Activated CD4-positive, alpha-beta memory T cell treated with anti-CD3 and anti-CD28 coated beads for 36 hours (primary cell): Measurements from ENCODE around the gene LMX1B. TPM values are rescaled to one million over a fixed set of nuclear protein-coding genes. Genes with fewer than 3 reads are reported as not detected.
"Not testable (repeated sequence)": the region's sequence is repeated elsewhere in the genome, so short reads cannot be mapped to it uniquely, and the experiment has no call there.

Experiments used
- CTCF ChIA-PET: fragments of 350-600 bp; sonication (Branson Sonifier 250); formaldehyde crosslinking; loops from one replicate; lab custom pipeline; 2021; ENCODE audit warnings: antibody characterized with exemption, inconsistent platforms; lab: Charles Lee
- POLR2A ChIA-PET: fragments of 350-600 bp; sonication (Branson Sonifier 250); formaldehyde crosslinking; loops from one replicate; lab custom pipeline; 2021; ENCODE audit warnings: antibody characterized with exemption; lab: Charles Lee
- DNase-seq: peaks from one replicate; pipeline ENCODE4 v3.0.0-alpha.2; 2020
- H3K27ac Mint-ChIP-seq: one replicate; pipeline ENCODE4 v1.8.0; 2021; ENCODE audit warnings: mixed read lengths
- H3K27me3 Mint-ChIP-seq: one replicate; pipeline ENCODE4 v1.8.0; 2021; ENCODE audit warnings: mixed read lengths
- H3K36me3 Mint-ChIP-seq: one replicate; pipeline ENCODE4 v1.8.0; 2021; ENCODE audit warnings: mixed read lengths
- H3K4me1 Mint-ChIP-seq: one replicate; pipeline ENCODE4 v1.8.0; 2021; ENCODE audit warnings: low read depth, mixed read lengths
- H3K4me3 Mint-ChIP-seq: one replicate; pipeline ENCODE4 v1.8.0; 2021; ENCODE audit warnings: mild to moderate bottlenecking, mixed read lengths
- H3K9me3 Mint-ChIP-seq: one replicate; pipeline ENCODE4 v1.8.0; 2021; ENCODE audit warnings: mixed read lengths
- intact Hi-C: fragments of 100-400 bp; cut with micrococcal nuclease; formaldehyde crosslinking; loops from one replicate; pipeline ENCODE4 v1.15.1; 2023
- total RNA-seq, 2 experiments: library from RNA; stranded (reverse); gene quantifications; one replicate each; pipeline ENCODE4 v1.2.3, GENCODE V29; 2021

Gene LMX1B
- total RNA-seq, 2 experiments from 2014 or later, result not detected

GRCh38 chr9:126642010-126642744 is 28.4 kb downstream of the LMX1B start:
- intact Hi-C loops, result no loop called here
- CTCF ChIA-PET, result interaction anchor here (0.9 to 1.9 kb wide), 2 partner anchors 63 to 64 kb away, joined by 3 to 6 read pairs; no protein-coding TSS in a partner anchor
- H3K27ac Mint-ChIP-seq, result no peak overlapping the region
- peaks cover 60% of the 10 kb centered on the region for H3K27me3 Mint-ChIP-seq
- no peak overlapping the region for H3K4me3 Mint-ChIP-seq
- H3K4me1 Mint-ChIP-seq, result peaks cover 5% of the 10 kb centered on the region
- no peaks in the 10 kb centered on the region for H3K9me3 Mint-ChIP-seq
- POLR2A ChIA-PET, result no interaction called here
- DNase-seq, result no peak
- no peaks in the 10 kb centered on the region for H3K36me3 Mint-ChIP-seq

DNA sequence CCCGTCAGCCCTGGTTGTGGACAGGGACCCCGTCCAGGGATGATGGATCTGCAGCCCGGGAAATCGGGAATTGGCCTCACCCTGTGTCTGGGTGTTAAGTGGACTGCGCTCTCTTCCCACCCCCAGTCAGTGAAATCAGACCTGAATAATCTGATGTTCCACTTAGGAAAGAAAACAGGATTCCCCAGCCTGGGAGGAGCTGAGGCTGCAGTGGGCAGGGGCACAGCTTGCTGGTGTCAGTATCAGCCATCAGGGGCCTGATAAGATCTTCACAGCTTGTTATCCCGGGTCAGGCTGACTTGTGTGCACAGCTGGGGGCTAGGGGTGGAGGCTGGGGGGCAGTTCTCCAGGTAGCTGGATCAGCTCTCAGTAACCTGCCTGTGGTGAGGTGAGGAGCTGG is 29.1 kb downstream of the LMX1B start:
- no peak overlapping the region for H3K27ac Mint-ChIP-seq
- H3K27me3 Mint-ChIP-seq, result peaks cover 63% of the 10 kb centered on the region
- H3K9me3 Mint-ChIP-seq, result no peaks in the 10 kb centered on the region
- peaks cover 3% of the 10 kb centered on the region for H3K4me1 Mint-ChIP-seq
- ChIA-PET CTCF (interaction anchor here (1.9 kb wide), 1 partner anchor 64 kb away, joined by 6 read pairs; no protein-coding TSS in a partner anchor), POLR2A (no interaction called here)
- no peaks in the 10 kb centered on the region for H3K36me3 Mint-ChIP-seq
- DNase-seq, result no peak
- intact Hi-C loops, result no loop called here
- H3K4me3 Mint-ChIP-seq, result no peak overlapping the region

DNA sequence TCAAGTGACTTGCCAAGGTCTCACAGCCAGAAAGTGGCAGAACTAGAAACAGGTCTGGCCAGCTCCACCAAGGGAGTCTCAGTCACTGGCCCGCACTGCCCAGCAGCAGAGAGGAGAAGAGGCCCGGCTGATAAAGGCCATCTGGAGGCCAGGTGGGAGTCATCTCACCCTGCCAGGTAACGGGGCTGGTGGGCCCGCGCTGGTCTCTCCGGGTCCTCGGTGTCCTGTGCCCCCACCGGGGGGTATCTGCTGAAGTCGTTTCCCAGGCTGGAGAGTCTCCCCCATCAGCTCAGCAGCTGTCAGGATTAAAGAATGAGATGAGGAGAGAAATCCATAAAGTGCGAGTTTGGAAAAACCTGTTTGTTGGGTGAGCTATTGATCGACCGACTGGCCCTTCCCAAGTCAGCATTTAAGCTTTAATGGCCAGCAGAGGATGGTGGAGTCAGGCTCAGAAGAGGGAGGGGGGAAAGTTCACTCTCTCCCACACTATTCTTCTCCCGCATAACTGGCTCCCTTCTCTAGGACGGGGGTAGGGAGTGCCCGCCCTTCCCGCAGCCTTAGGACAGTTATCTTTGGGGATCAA is 30.3 kb downstream of the LMX1B start:
- CTCF ChIA-PET, result no interaction called here
- Mint-ChIP-seq H3K4me3 (no peak overlapping the region), H3K4me1 (no peaks in the 10 kb centered on the region), H3K36me3 (no peaks in the 10 kb centered on the region), H3K27me3 (peaks cover 69% of the 10 kb centered on the region), H3K9me3 (no peaks in the 10 kb centered on the region), H3K27ac (no peak overlapping the region)
- POLR2A ChIA-PET, result no interaction called here
- intact Hi-C loops, result no loop called here
- DNase-seq, result no peak

GRCh38 chr9:126646162-126646561 is 32.4 kb downstream of the LMX1B start:
- Mint-ChIP-seq H3K27ac (no peak overlapping the region), H3K27me3 (peaks cover 68% of the 10 kb centered on the region), H3K4me3 (no peak overlapping the region), H3K4me1 (no peaks in the 10 kb centered on the region), H3K36me3 (no peaks in the 10 kb centered on the region), H3K9me3 (no peaks in the 10 kb centered on the region)
- POLR2A ChIA-PET, result no interaction called here
- intact Hi-C loops, result no loop called here
- no peak for DNase-seq
- CTCF ChIA-PET, result no interaction called here

- no peaks in the 10 kb centered on the region for H3K4me1 Mint-ChIP-seq
- H3K27me3 Mint-ChIP-seq, result peaks cover 58% of the 10 kb centered on the region
- no peak overlapping the region for H3K27ac Mint-ChIP-seq
- DNase-seq, result no peak
- H3K36me3 Mint-ChIP-seq, result no peaks in the 10 kb centered on the region
- ChIA-PET POLR2A (no interaction called here), CTCF (interaction anchor here (1.0 kb wide), 1 partner anchor 42 kb away, joined by 3 read pairs; no protein-coding TSS in a partner anchor)
- intact Hi-C loops, result no loop called here
- no peaks in the 10 kb centered on the region for H3K9me3 Mint-ChIP-seq
- H3K4me3 Mint-ChIP-seq, result no peak overlapping the region
These were observed 34.1 kb downstream of the LMX1B start for GRCh38 chr9:126647585-126648411.

DNA sequence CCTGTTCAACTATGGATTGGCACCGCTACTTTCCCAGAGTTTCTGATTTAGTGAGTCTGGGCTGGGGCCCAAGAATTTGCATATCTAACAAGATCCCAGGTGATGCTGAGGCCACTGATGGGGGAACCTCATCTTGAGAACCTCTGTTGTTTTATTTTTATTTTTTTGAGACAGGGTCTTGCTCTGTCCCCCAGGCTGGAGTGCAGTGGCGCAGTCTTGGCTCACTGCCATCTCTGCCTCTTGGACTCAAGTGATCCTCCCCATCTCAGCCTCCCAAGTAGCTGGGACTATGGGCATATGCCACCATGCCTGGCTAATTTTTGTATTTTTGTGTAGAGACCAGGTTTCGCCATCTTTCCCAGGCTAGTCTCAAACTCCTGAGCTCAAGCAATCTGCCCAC is 35.7 kb downstream of the LMX1B start:
- ChIA-PET CTCF (interaction anchor here (1.1 kb wide), 1 partner anchor 41 kb away, joined by 3 read pairs; no protein-coding TSS in a partner anchor), POLR2A (no interaction called here)
- intact Hi-C loops, result no loop called here
- H3K27ac Mint-ChIP-seq, result no peak overlapping the region
- no peak for DNase-seq
- H3K9me3 Mint-ChIP-seq, result no peaks in the 10 kb centered on the region
- H3K4me3 Mint-ChIP-seq, result no peak overlapping the region
- no peaks in the 10 kb centered on the region for H3K36me3 Mint-ChIP-seq
- no peaks in the 10 kb centered on the region for H3K4me1 Mint-ChIP-seq
- peaks cover 55% of the 10 kb centered on the region for H3K27me3 Mint-ChIP-seq

DNA sequence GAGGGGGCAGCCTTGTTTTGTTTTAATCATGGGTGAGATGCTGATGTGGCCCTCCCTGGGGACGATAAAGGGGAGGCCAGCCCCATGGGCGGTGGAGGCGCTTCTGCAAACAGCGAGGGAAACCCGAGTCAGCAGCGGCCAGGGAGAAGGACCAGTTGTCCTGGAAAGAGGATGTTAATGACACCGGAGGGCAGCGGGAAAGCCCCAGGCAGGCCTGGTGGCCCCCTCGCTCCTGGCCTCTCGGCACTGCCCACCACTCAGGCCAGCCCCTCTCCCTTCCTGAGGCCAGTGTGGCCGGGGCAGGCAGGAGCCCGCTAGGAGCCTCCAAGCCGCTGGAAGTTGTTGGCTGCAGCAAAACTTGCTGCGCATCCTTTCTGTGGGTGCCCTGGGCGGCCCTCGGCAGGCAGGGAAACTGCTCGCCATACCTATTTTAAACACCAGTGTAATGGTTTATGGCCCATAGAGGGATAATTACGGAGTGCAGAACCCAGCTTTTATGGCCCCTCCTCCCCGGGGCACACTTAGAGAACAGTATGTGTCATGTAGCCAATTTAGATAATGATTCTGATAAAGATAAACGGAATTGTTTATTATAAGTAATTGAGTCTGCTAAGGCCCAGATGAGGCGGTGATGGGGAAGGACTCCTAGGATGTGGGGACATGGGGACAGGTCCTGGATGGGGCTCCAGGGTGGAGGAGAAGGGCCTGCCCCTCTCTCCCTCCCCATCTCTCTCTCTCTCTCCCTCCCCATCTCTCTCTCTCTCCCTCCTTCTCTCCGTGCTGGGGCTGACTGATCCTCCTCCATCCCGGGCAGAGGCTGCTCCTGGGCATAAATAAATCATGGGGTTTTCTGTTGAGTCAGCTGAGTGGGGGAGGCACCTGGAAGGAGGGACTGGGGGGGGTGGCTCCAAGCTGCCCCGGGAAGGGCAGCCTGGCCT is 36.9 kb downstream of the LMX1B start:
- Mint-ChIP-seq H3K36me3 (no peaks in the 10 kb centered on the region), H3K27ac (no peak overlapping the region), H3K9me3 (no peaks in the 10 kb centered on the region), H3K4me3 (no peak overlapping the region), H3K27me3 (peaks cover 58% of the 10 kb centered on the region), H3K4me1 (no peaks in the 10 kb centered on the region)
- ChIA-PET POLR2A (no interaction called here), CTCF (interaction anchor here (1.1 kb wide), 1 partner anchor 40 kb away, joined by 3 read pairs; no protein-coding TSS in a partner anchor)
- intact Hi-C loops, result no loop called here
- DNase-seq, result no peak

GRCh38 chr9:126652140-126652582 is 38.4 kb downstream of the LMX1B start:
- POLR2A ChIA-PET, result no interaction called here
- H3K36me3 Mint-ChIP-seq, result no peaks in the 10 kb centered on the region
- peaks cover 50% of the 10 kb centered on the region for H3K27me3 Mint-ChIP-seq
- CTCF ChIA-PET, result no interaction called here
- DNase-seq, result no peak
- intact Hi-C loops, result no loop called here
- H3K27ac Mint-ChIP-seq, result no peak overlapping the region
- H3K9me3 Mint-ChIP-seq, result no peaks in the 10 kb centered on the region
- H3K4me1 Mint-ChIP-seq, result no peaks in the 10 kb centered on the region
- H3K4me3 Mint-ChIP-seq, result no peak overlapping the region

DNA sequence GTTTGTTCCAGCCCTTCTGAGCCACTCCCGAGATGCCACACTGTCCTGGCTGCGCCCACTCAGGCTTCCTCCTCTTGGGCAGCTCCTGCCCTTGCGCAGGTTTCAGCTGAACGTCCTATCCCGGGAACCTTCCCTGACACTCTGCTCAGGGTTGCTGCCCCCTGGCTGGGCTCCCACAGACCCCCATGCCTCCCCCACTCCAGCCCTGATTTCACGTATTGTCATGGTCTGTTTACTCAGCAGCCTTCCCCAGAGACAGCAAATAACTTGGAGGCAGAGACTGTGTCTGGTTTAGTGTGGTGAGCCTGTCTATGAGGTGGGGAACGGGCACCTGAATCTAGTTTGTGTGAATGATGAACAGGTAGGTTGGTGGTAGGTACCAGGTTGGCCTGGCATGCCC is 40.4 kb downstream of the LMX1B start:
- ChIA-PET POLR2A (no interaction called here), CTCF (interaction anchor here (0.9 kb wide), 1 partner anchor 36 kb away, joined by 3 read pairs; no protein-coding TSS in a partner anchor)
- no peak for DNase-seq
- no peaks in the 10 kb centered on the region for H3K4me1 Mint-ChIP-seq
- H3K9me3 Mint-ChIP-seq, result no peaks in the 10 kb centered on the region
- H3K4me3 Mint-ChIP-seq, result no peak overlapping the region
- intact Hi-C loops, result no loop called here
- H3K36me3 Mint-ChIP-seq, result no peaks in the 10 kb centered on the region
- no peak overlapping the region for H3K27ac Mint-ChIP-seq
- peaks cover 34% of the 10 kb centered on the region for H3K27me3 Mint-ChIP-seq

DNA sequence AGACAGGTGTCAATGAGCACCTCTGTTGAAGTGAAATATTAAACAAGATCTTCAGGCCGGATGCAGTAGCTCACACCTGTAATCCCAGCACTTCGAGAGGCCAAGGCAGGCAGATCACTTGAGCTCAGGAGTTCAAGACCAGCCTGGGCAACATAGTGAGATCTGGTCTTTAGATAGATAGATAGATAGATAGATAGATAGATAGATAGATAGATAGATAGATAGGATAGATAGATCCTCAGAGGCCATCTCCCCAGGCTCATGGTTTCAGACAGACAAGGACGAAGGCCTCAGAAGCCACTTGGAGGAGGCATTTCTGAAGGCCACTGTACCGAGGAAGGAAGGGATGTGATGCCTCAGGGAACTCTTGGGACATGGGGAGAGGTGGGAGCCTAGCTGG is 42.5 kb downstream of the LMX1B start:
- H3K36me3 Mint-ChIP-seq, intact Hi-C loops, H3K9me3 Mint-ChIP-seq, DNase-seq, H3K4me3 Mint-ChIP-seq, POLR2A ChIA-PET, H3K4me1 Mint-ChIP-seq, H3K27ac Mint-ChIP-seq: not testable (repeated sequence)
- peaks cover 28% of the 10 kb centered on the region for H3K27me3 Mint-ChIP-seq
- CTCF ChIA-PET, result interaction anchor here (1.3 kb wide), 1 partner anchor 34 kb away, joined by 4 read pairs; no protein-coding TSS in a partner anchor

DNA sequence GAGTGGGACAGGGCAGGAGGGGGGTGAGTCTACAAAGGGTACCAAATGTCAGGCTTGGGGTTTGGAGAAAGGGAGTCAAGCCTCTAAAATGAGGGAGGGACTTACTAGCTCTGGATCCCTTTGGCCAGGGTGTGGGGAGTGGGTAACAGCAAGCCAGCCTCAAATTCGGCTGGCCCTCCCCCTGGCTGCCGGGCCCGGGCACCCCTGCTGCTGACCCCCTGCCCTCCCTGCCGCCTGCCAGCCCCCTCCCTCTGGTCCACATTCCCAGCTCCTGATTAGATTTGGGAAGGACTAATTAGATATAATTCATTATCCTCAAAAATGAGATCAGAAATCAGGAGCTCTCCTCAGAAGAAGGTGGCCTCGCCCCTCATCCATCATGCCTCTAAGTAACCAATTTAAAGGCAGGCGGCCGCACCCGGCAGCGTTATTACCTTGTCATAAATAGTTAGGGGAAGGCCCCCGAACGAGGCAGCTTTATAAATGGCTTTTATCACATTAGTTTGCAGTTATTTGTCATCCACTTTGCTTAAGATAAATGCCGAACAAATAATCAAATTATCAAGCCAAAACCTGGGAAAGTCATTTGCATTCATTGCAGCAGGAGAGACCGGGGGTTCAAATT is 44.6 kb downstream of the LMX1B start:
- no peaks in the 10 kb centered on the region for H3K9me3 Mint-ChIP-seq
- intact Hi-C loops, result no loop called here
- H3K27ac Mint-ChIP-seq, result no peak overlapping the region
- H3K27me3 Mint-ChIP-seq, result peaks cover 25% of the 10 kb centered on the region
- ChIA-PET POLR2A (no interaction called here), CTCF (no interaction called here)
- no peak overlapping the region for H3K4me3 Mint-ChIP-seq
- DNase-seq, result no peak
- no peaks in the 10 kb centered on the region for H3K4me1 Mint-ChIP-seq
- H3K36me3 Mint-ChIP-seq, result no peaks in the 10 kb centered on the region
